Measurements from ENCODE around the gene SEC23B. TPM values are rescaled to one million over a fixed set of nuclear protein-coding genes. Genes with fewer than 3 reads are reported as not detected.

Gene SEC23B
- total RNA-seq, 2 experiments from 2014 or later = 29.2 to 32.8 TPM

DNA sequence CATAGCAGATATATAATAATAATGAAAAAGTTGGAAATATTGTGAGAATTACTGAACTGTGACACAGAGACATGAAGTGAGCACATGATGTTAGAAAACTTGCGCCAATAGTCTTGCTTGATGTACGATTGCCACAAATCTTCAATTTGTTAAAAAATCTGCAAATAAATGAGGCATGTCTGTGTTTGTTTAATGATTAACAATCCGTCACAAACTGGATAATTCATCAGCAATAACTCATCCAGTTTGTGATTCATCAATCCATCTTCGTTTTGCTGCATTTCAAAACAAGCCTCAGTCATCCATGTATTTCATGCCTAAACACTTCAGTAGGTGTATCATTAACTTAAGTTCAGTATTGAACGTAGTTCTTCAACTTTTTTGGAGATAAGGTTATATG lies 34.0 kb downstream of the SEC23B start:
- Histone ChIP-seq H3K36me3 (ENCODE audit: insufficient read depth, low read length) (peaks cover 72% of the 10 kb centered on the region), H3K4me3 (ENCODE audit: low read length) (no peak overlapping the region), H3K9me3 (ENCODE audit: control insufficient read depth in 1 of 2, insufficient read depth in 1 of 2, low read length in 2 of 2) (no peaks in the 10 kb centered on the region), H3K27ac (ENCODE audit: low read depth in 1 of 2, low read length in 2 of 2) (no peak overlapping the region), H3K4me1 (ENCODE audit: insufficient read depth, low read length) (no peaks in the 10 kb centered on the region), H3K27me3 (ENCODE audit: control insufficient read depth in 1 of 2, insufficient read depth in 2 of 2, low read length in 2 of 2) (no peaks in the 10 kb centered on the region)
- ChIA-PET CTCF (no interaction called here), POLR2A (no interaction called here)
- no peaks in the 10 kb centered on the region for H3K27me3 Mint-ChIP-seq
- intact Hi-C loops (cut with DNase I, micrococcal nuclease) = no loop called here
- ATAC-seq (ENCODE audit: poor library complexity) = no peak
- TF ChIP-seq, protein P1, sequence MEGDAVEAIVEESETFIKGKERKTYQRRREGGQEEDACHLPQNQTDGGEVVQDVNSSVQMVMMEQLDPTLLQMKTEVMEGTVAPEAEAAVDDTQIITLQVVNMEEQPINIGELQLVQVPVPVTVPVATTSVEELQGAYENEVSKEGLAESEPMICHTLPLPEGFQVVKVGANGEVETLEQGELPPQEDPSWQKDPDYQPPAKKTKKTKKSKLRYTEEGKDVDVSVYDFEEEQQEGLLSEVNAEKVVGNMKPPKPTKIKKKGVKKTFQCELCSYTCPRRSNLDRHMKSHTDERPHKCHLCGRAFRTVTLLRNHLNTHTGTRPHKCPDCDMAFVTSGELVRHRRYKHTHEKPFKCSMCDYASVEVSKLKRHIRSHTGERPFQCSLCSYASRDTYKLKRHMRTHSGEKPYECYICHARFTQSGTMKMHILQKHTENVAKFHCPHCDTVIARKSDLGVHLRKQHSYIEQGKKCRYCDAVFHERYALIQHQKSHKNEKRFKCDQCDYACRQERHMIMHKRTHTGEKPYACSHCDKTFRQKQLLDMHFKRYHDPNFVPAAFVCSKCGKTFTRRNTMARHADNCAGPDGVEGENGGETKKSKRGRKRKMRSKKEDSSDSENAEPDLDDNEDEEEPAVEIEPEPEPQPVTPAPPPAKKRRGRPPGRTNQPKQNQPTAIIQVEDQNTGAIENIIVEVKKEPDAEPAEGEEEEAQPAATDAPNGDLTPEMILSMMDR (IDR thresholded peaks at IDR 0.05) = no peak
- DNase-seq = no peak
- H3K27ac Mint-ChIP-seq = no peak overlapping the region
- H3K9me3 Mint-ChIP-seq = no peaks in the 10 kb centered on the region
- H3K4me3 Mint-ChIP-seq = no peak overlapping the region
- no peaks in the 10 kb centered on the region for H3K4me1 Mint-ChIP-seq (ENCODE audit: low read depth)
- H3K36me3 Mint-ChIP-seq (ENCODE audit: low read depth) = peaks cover 84% of the 10 kb centered on the region

GRCh38 chr20:18543216-18543615 lies 35.5 kb downstream of the SEC23B start:
- TF ChIP-seq, protein P1 (IDR thresholded peaks at IDR 0.05) = no peak
- Mint-ChIP-seq H3K9me3 (no peaks in the 10 kb centered on the region), H3K27me3 (no peaks in the 10 kb centered on the region), H3K27ac (no peak overlapping the region), H3K4me3 (no peak overlapping the region), H3K4me1 (ENCODE audit: low read depth) (no peaks in the 10 kb centered on the region), H3K36me3 (ENCODE audit: low read depth) (peaks cover 82% of the 10 kb centered on the region)
- Histone ChIP-seq H3K27me3 (ENCODE audit: control insufficient read depth in 1 of 2, insufficient read depth in 2 of 2, low read length in 2 of 2) (no peaks in the 10 kb centered on the region), H3K9me3 (ENCODE audit: control insufficient read depth in 1 of 2, insufficient read depth in 1 of 2, low read length in 2 of 2) (no peaks in the 10 kb centered on the region), H3K4me1 (ENCODE audit: insufficient read depth, low read length) (no peaks in the 10 kb centered on the region), H3K4me3 (ENCODE audit: low read length) (no peak overlapping the region), H3K27ac (ENCODE audit: low read depth in 1 of 2, low read length in 2 of 2) (no peak overlapping the region), H3K36me3 (ENCODE audit: insufficient read depth, low read length) (peaks cover 71% of the 10 kb centered on the region)
- ChIA-PET CTCF (no interaction called here), POLR2A (no interaction called here)
- intact Hi-C loops (cut with DNase I, micrococcal nuclease) = no loop called here
- DNase-seq = no peak
- ATAC-seq (ENCODE audit: poor library complexity) = no peak

DNA sequence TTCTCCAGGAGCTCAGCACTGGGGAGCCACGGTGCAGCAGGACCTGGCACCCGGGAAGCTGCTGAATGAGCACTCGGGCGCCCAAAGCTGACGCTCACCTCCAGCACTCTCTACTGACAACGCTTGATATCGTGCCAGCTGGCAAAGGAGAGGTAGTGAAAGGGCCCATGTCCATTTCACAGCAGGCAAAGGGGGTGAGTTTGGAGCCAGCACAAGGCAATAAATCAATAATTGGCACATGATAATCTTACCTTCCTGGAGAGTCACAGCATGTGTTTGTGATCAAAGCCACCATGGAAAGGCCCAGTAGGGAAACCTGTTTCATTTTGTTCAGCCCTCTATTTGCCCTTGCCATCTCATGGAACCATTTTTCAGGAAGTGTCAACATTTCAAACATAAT lies 36.2 kb downstream of the SEC23B start:
- intact Hi-C loops (cut with DNase I, micrococcal nuclease) = no loop called here

More for the DNA sequence above, 36.2 kb downstream of the SEC23B start:
- Histone ChIP-seq H3K36me3 (ENCODE audit: insufficient read depth, low read length) (peaks cover 74% of the 10 kb centered on the region), H3K27ac (ENCODE audit: low read depth in 1 of 2, low read length in 2 of 2) (no peak overlapping the region), H3K27me3 (ENCODE audit: control insufficient read depth in 1 of 2, insufficient read depth in 2 of 2, low read length in 2 of 2) (no peaks in the 10 kb centered on the region), H3K9me3 (ENCODE audit: control insufficient read depth in 1 of 2, insufficient read depth in 1 of 2, low read length in 2 of 2) (no peaks in the 10 kb centered on the region), H3K4me3 (ENCODE audit: low read length) (no peak overlapping the region), H3K4me1 (ENCODE audit: insufficient read depth, low read length) (no peaks in the 10 kb centered on the region)
- CTCF ChIA-PET = no interaction called here
- TF ChIP-seq, protein P1 (IDR thresholded peaks at IDR 0.05) = no peak
- POLR2A ChIA-PET = no interaction called here
- H3K36me3 Mint-ChIP-seq (ENCODE audit: low read depth) = peaks cover 89% of the 10 kb centered on the region
- H3K4me1 Mint-ChIP-seq (ENCODE audit: low read depth) = no peaks in the 10 kb centered on the region
- H3K27me3 Mint-ChIP-seq = no peaks in the 10 kb centered on the region
- H3K4me3 Mint-ChIP-seq = no peak overlapping the region
- DNase-seq (no peak), ATAC-seq (ENCODE audit: poor library complexity) (no peak)
- no peak overlapping the region for H3K27ac Mint-ChIP-seq
- no peaks in the 10 kb centered on the region for H3K9me3 Mint-ChIP-seq
